IMR-90 (cell line): ENCODE data around the gene DENND1A. TPM values are rescaled to one million over a fixed set of nuclear protein-coding genes. Genes with fewer than 3 reads are reported as not detected.

ENCODE experiments used
- ATAC-seq: fragments of 200-7000 bp; cut with Tn5 transposase; 2 replicates; pipeline ENCODE4 v1.9.1; 2020; ENCODE audit warnings: low read depth, mild to moderate bottlenecking, moderate library complexity
- BruUV-seq: library from RNA; stranded (reverse); fragments of 400-500 nt; replicated peaks from 2 replicates; lab custom pipeline; 2021; lab: Mats Ljungman, UMichigan
- CTCF ChIA-PET: fragments of 300-600 bp; formaldehyde crosslinking; extraction: SDS; loops from one replicate; lab custom pipeline; 2021; ENCODE audit warnings: antibody characterized with exemption; lab: Yijun Ruan, JAX
- POLR2A ChIA-PET: fragments of 300-600 bp; sonication (Branson Sonifier 250); formaldehyde crosslinking; loops from one replicate; lab custom pipeline; 2022; ENCODE audit warnings: antibody characterized with exemption; ENCODE audit not compliant: unreplicated experiment; lab: Charles Lee
- DNase-seq: peaks from one replicate; pipeline ENCODE4 v3.0.0; 2013
- H2AFZ ChIP-seq: replicated peaks from 2 replicates; pipeline ENCODE3; 2013; ENCODE audit warnings: low read length, mild to moderate bottlenecking; ENCODE audit not compliant: poor library complexity
- H2AK5ac ChIP-seq: 2 replicates; pipeline ENCODE4 v1.6.1; 2013; ENCODE audit warnings: low read depth, low read length, inconsistent platforms
- H2AK9ac ChIP-seq: replicated peaks from 2 replicates; pipeline ENCODE3; 2013; ENCODE audit warnings: mild to moderate bottlenecking, low read depth, low read length, moderate library complexity; ENCODE audit not compliant: poor library complexity
- H2BK120ac ChIP-seq: 2 replicates; pipeline ENCODE4 v1.6.1; 2013; ENCODE audit warnings: low read depth, low read length, inconsistent platforms
- H2BK15ac ChIP-seq: 3 replicates; pipeline ENCODE4 v1.6.1; 2013; ENCODE audit warnings: low read depth, low read length, inconsistent platforms
- H2BK20ac ChIP-seq: 2 replicates; pipeline ENCODE4 v1.6.1; 2013; ENCODE audit warnings: low read depth, mild to moderate bottlenecking, inconsistent platforms, low read length, moderate library complexity
- H2BK5ac ChIP-seq: 2 replicates; pipeline ENCODE4 v1.6.1; 2013; ENCODE audit warnings: mild to moderate bottlenecking, low read depth, low read length, inconsistent platforms; ENCODE audit not compliant: poor library complexity, severe bottlenecking
- H3K14ac ChIP-seq: replicated peaks from 2 replicates; pipeline ENCODE4 v1.6.1; 2013; ENCODE audit warnings: low read depth, low read length, inconsistent platforms
- H3K18ac ChIP-seq: 2 replicates; pipeline ENCODE4 v1.6.1; 2013; ENCODE audit warnings: low read depth, low read length, control low read depth
- H3K23ac ChIP-seq: 2 replicates; pipeline ENCODE4 v1.6.1; 2013; ENCODE audit warnings: low read depth, low read length, inconsistent platforms
- H3K27ac ChIP-seq: 2 replicates; pipeline ENCODE4 v1.5.1; 2013; ENCODE audit warnings: mild to moderate bottlenecking, control low read depth, low read length; ENCODE audit not compliant: insufficient read depth
- H3K27me3 ChIP-seq: 2 replicates; pipeline ENCODE4 v1.6.1; 2013; ENCODE audit warnings: low read length; ENCODE audit not compliant: control insufficient read depth, insufficient read depth
- H3K36me3 ChIP-seq: 2 replicates; pipeline ENCODE4 v1.6.1; 2013; ENCODE audit warnings: low read length, mixed read lengths; ENCODE audit not compliant: control insufficient read depth, insufficient read depth
- H3K4ac ChIP-seq: 2 replicates; pipeline ENCODE4 v1.6.1; 2013; ENCODE audit warnings: low read depth, low read length, inconsistent platforms
- H3K4me1 ChIP-seq: 2 replicates; pipeline ENCODE4 v1.6.1; 2013; ENCODE audit warnings: low read length, mixed read lengths; ENCODE audit not compliant: control insufficient read depth, insufficient read depth
- H3K4me2 ChIP-seq: 2 replicates; pipeline ENCODE4 v1.6.1; 2013; ENCODE audit warnings: low read depth, mild to moderate bottlenecking, control low read depth, low read length, moderate library complexity
- H3K4me3 ChIP-seq: 2 replicates; pipeline ENCODE4 v1.5.1; 2013; ENCODE audit warnings: low read depth, mild to moderate bottlenecking, control low read depth, low read length, moderate library complexity; ENCODE audit not compliant: insufficient read depth
- H3K56ac ChIP-seq: 2 replicates; pipeline ENCODE4 v1.6.1; 2013; ENCODE audit warnings: low read length, inconsistent platforms; ENCODE audit not compliant: insufficient read depth; ENCODE audit errors: extremely low read depth
- H3K79me1 ChIP-seq, 2 experiments: 2 replicates each; pipeline ENCODE4 v1.6.1; 2013; ENCODE audit warnings: low read length in 2 of 2, inconsistent platforms in 1 of 2, low read depth in 1 of 2
- H3K9ac ChIP-seq: 2 replicates; pipeline ENCODE4 v1.6.1; 2013; ENCODE audit warnings: low read depth, low read length, control low read depth
- H3K9me1 ChIP-seq: 2 replicates; pipeline ENCODE4 v1.6.1; 2013; ENCODE audit warnings: low read length, inconsistent platforms; ENCODE audit not compliant: insufficient read depth
- H3K9me3 ChIP-seq: 2 replicates; pipeline ENCODE4 v1.6.1; 2013; ENCODE audit warnings: low read length; ENCODE audit not compliant: control insufficient read depth, insufficient read depth
- H4K20me1 ChIP-seq: 2 replicates; pipeline ENCODE4 v1.6.1; 2013; ENCODE audit warnings: low read length, inconsistent platforms; ENCODE audit not compliant: insufficient read depth
- H4K5ac ChIP-seq: 2 replicates; pipeline ENCODE4 v1.6.1; 2013; ENCODE audit warnings: mild to moderate bottlenecking, low read depth, low read length, control low read depth
- H4K8ac ChIP-seq, 2 experiments: 2 replicates each; pipeline ENCODE4 v1.6.1; 2013; ENCODE audit warnings: low read depth in 2 of 2, low read length in 2 of 2, control low read depth in 1 of 2, inconsistent platforms in 1 of 2
- H4K91ac ChIP-seq: 2 replicates; pipeline ENCODE4 v1.6.1; 2013; ENCODE audit warnings: low read depth, low read length, inconsistent platforms; ENCODE audit not compliant: insufficient read depth
- BHLHE40 ChIP-seq: fragments of 150-350 bp; IDR thresholded peaks from 2 replicates; pipeline ENCODE4 v1.6.1; 2016; ENCODE audit warnings: mild to moderate bottlenecking, low read depth, low read length
- CEBPB ChIP-seq: IDR thresholded peaks from 2 replicates; pipeline ENCODE4 v1.6.1; 2012; ENCODE audit warnings: low read depth, low read length, improper control_type of control experiment
- CHD1 ChIP-seq: IDR thresholded peaks from 2 replicates; pipeline ENCODE4 v1.6.1; 2012; ENCODE audit warnings: low read depth, low read length, improper control_type of control experiment
- ELK1 ChIP-seq: fragments of 150-350 bp; IDR thresholded peaks from 2 replicates; pipeline ENCODE4 v1.6.1; 2016; ENCODE audit warnings: low read depth, mild to moderate bottlenecking, low read length, moderate library complexity, borderline replicate concordance
- FOS ChIP-seq: fragments of 150-350 bp; IDR thresholded peaks from 2 replicates; pipeline ENCODE4 v1.6.1; 2016; ENCODE audit warnings: low read depth, low read length
- MAFK ChIP-seq: IDR thresholded peaks from 2 replicates; pipeline ENCODE4 v1.6.1; 2012; ENCODE audit warnings: low read depth, low read length, improper control_type of control experiment
- MAZ ChIP-seq: IDR thresholded peaks from 2 replicates; pipeline ENCODE4 v1.6.1; 2012; ENCODE audit warnings: low read depth, mild to moderate bottlenecking, low read length, improper control_type of control experiment, moderate library complexity, borderline replicate concordance
- MXI1 ChIP-seq: IDR thresholded peaks from 2 replicates; pipeline ENCODE4 v1.6.1; 2012; ENCODE audit warnings: low read depth, mild to moderate bottlenecking, low read length, moderate library complexity, borderline replicate concordance
- NFE2L2 ChIP-seq: fragments of 150-350 bp; IDR thresholded peaks from 2 replicates; pipeline ENCODE4 v1.6.1; 2016; ENCODE audit warnings: low read depth, mild to moderate bottlenecking, low read length
- POLR2A ChIP-seq: IDR thresholded peaks from 2 replicates; pipeline ENCODE4 v1.6.1; 2012; ENCODE audit warnings: mild to moderate bottlenecking, low read depth, low read length
- RCOR1 ChIP-seq: IDR thresholded peaks from 2 replicates; pipeline ENCODE4 v1.6.1; 2012; ENCODE audit warnings: mild to moderate bottlenecking, low read length, improper control_type of control experiment; ENCODE audit not compliant: insufficient replicate concordance
- RFX5 ChIP-seq: IDR thresholded peaks from 2 replicates; pipeline ENCODE4 v1.8.0; 2012; ENCODE audit warnings: low read depth, mild to moderate bottlenecking, low read length, moderate library complexity
- WGBS, 2 experiments: methylation state at CpG; one replicate each; pipeline versions ENCODE4 v1.1.5 to v1.1.7; 2013; ENCODE audit warnings: missing lambda C conversion rate in 2 of 2; ENCODE audit not compliant: insufficient read length in 1 of 2; ENCODE audit errors: extremely low coverage in 2 of 2; 5-methylcytosine and 5-hydroxymethylcytosine counted together
- dilution Hi-C: fragments of 300-500 bp; cut with HindIII; formaldehyde crosslinking; loops from one replicate; pipeline ENCODE4 v1.14.3; 2018; ENCODE audit warnings: low sequenced_read_pairs; ENCODE audit not compliant: unreplicated experiment
- in situ Hi-C: fragments of 300-500 bp; cut with MboI; formaldehyde crosslinking; loops from 3 replicates; pipeline ENCODE4 v1.14.3; 2019; ENCODE audit warnings: low sequenced_read_pairs, inconsistent platforms, mixed read lengths
- intact Hi-C: fragments of 100-400 bp; cut with micrococcal nuclease; formaldehyde crosslinking; loops from 2 replicates; pipeline ENCODE4 v1.10.0; 2022
- polyA plus RNA-seq, 3 experiments: library from polyadenylated mRNA; depleted of rRNA; stranded (reverse); fragments of >200 nt; gene quantifications; 2 replicates each; pipeline ENCODE4 v1.2.3, GENCODE V29; 2012; ENCODE audit warnings: low replicate concordance in 1 of 3
- total RNA-seq: library from RNA; depleted of rRNA; stranded (reverse); fragments of >200 nt; gene quantifications from 2 replicates; pipeline ENCODE4 v1.2.3, GENCODE V29; 2012
- TF ChIP-seq, protein P1 (sequence below): conservative IDR thresholded peaks from 2 replicates; pipeline ENCODE4 v1.5.1; 2012; ENCODE audit warnings: mild to moderate bottlenecking, low read depth, low read length, improper control_type of control experiment
- TF ChIP-seq, protein P2 (sequence below): fragments of 150-350 bp; IDR thresholded peaks from 2 replicates; pipeline ENCODE4 v1.6.1; 2017; ENCODE audit warnings: mild to moderate bottlenecking, antibody characterized with exemption, low read length, low read depth

DENND1A gene
- total and polyA plus RNA-seq, 2 of the 4 experiments (the other 2 are of a cell fraction) = 21.4 to 27.6 TPM

GRCh38 chr9:123972618-123973017 lies 42.7 kb upstream of the DENND1A start:
- Histone ChIP-seq H4K8ac (no peak overlapping the region), H2AK5ac (no peak overlapping the region), H2BK120ac (no peak overlapping the region), H4K20me1 (0 out of 2 replicates have a peak, but pooled peaks cover 4% of the 10 kb centered on the region), H3K9me3 (peaks cover 9% of the 10 kb centered on the region; the same call in 1 of the 2 replicates), H2BK15ac (no peak overlapping the region), H3K36me3 (no peaks in the 10 kb centered on the region), H4K5ac (no peak overlapping the region), H3K4me2 (no peak overlapping the region), H2BK20ac (no peak overlapping the region), H3K9ac (no peak overlapping the region), H2BK5ac (peak overlapping the region; percentile 67), H2AFZ (no peak overlapping the region), H3K9me1 (no peaks in the 10 kb centered on the region), H3K4me3 (no peak overlapping the region), H3K4me1 (no peaks in the 10 kb centered on the region), H3K14ac (no peak overlapping the region), H3K56ac (no peak overlapping the region), H3K18ac (no peak overlapping the region), H3K4ac (no peak overlapping the region), H4K91ac (no peak overlapping the region), H2AK9ac (no peak overlapping the region), H3K27me3 (peaks cover 12% of the 10 kb centered on the region), H3K79me1 (no peaks in the 10 kb centered on the region), H3K23ac (no peak overlapping the region), H3K27ac (no peak overlapping the region)
- in situ Hi-C loops = no loop called here
- ATAC-seq (no peak), DNase-seq (no peak)
- no peak for TF ChIP-seq MAZ
- no peak for TF ChIP-seq FOS
- no peak for TF ChIP-seq NFE2L2
- no peak for TF ChIP-seq RFX5
- TF ChIP-seq MXI1 = no peak
- TF ChIP-seq BHLHE40 = no peak
- TF ChIP-seq RCOR1 = no peak
- TF ChIP-seq MAFK = no peak
- TF ChIP-seq CEBPB = no peak
- TF ChIP-seq POLR2A = no peak
- TF ChIP-seq, protein P1, sequence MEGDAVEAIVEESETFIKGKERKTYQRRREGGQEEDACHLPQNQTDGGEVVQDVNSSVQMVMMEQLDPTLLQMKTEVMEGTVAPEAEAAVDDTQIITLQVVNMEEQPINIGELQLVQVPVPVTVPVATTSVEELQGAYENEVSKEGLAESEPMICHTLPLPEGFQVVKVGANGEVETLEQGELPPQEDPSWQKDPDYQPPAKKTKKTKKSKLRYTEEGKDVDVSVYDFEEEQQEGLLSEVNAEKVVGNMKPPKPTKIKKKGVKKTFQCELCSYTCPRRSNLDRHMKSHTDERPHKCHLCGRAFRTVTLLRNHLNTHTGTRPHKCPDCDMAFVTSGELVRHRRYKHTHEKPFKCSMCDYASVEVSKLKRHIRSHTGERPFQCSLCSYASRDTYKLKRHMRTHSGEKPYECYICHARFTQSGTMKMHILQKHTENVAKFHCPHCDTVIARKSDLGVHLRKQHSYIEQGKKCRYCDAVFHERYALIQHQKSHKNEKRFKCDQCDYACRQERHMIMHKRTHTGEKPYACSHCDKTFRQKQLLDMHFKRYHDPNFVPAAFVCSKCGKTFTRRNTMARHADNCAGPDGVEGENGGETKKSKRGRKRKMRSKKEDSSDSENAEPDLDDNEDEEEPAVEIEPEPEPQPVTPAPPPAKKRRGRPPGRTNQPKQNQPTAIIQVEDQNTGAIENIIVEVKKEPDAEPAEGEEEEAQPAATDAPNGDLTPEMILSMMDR = no peak
- TF ChIP-seq CHD1 = no peak
- TF ChIP-seq, protein P2, sequence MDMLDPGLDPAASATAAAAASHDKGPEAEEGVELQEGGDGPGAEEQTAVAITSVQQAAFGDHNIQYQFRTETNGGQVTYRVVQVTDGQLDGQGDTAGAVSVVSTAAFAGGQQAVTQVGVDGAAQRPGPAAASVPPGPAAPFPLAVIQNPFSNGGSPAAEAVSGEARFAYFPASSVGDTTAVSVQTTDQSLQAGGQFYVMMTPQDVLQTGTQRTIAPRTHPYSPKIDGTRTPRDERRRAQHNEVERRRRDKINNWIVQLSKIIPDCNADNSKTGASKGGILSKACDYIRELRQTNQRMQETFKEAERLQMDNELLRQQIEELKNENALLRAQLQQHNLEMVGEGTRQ = no peak
- no peak for TF ChIP-seq ELK1
- ChIA-PET POLR2A (no interaction called here), CTCF (no interaction called here)
- WGBS, 2 experiments = 92 to 100% methylated on average over 8 of the region's 8 CpGs
- dilution Hi-C loops = no loop called here
- intact Hi-C loops = no loop called here
- BruUV-seq = no TSS peak
